Measurements from ENCODE around the gene TBC1D22A.
"Not testable (repeated sequence)": the region's sequence is repeated elsewhere in the genome, so short reads cannot be mapped to it uniquely, and the experiment has no call there.

Gene TBC1D22A

GRCh38 chr22:46815559-46815895 is 53.1 kb downstream of the TBC1D22A start:
- Histone ChIP-seq H3K36me3 (ENCODE audit: insufficient read depth, low read length) (peaks cover 42% of the 10 kb centered on the region), H3K9me3 (ENCODE audit: low read length) (no peaks in the 10 kb centered on the region), H3K79me2 (ENCODE audit: insufficient read depth, low read length) (peaks cover 22% of the 10 kb centered on the region), H3K4me2 (ENCODE audit: low read length) (no peak overlapping the region), H3K27ac (ENCODE audit: low read depth, low read length, poor library complexity, severe bottlenecking) (no peak overlapping the region), H3K4me3 (ENCODE audit: low read depth, low read length, poor library complexity, severe bottlenecking) (no peak overlapping the region), H3K9me2 (ENCODE audit: low read depth, low read length) (no peaks in the 10 kb centered on the region), H3K4me1 (ENCODE audit: insufficient read depth, low read length, severe bottlenecking) (no peaks in the 10 kb centered on the region), H2AFZ (ENCODE audit: low read length) (no peak overlapping the region), H4K20me1 (ENCODE audit: insufficient read depth, low read length) (no peaks in the 10 kb centered on the region), H3F3A (ENCODE audit: insufficient read depth, low read length) (no peaks in the 10 kb centered on the region), H3K9ac (ENCODE audit: low read length) (no peak overlapping the region), H3K27me3 (ENCODE audit: insufficient read depth, low read length) (no peaks in the 10 kb centered on the region)
- TF ChIP-seq CTCF (IDR thresholded peaks at IDR 0.05; ENCODE audit: low read length) (no peak), EZH2 (IDR thresholded peaks at IDR 0.05; ENCODE audit: borderline replicate concordance, low read length) (no peak)

DNA sequence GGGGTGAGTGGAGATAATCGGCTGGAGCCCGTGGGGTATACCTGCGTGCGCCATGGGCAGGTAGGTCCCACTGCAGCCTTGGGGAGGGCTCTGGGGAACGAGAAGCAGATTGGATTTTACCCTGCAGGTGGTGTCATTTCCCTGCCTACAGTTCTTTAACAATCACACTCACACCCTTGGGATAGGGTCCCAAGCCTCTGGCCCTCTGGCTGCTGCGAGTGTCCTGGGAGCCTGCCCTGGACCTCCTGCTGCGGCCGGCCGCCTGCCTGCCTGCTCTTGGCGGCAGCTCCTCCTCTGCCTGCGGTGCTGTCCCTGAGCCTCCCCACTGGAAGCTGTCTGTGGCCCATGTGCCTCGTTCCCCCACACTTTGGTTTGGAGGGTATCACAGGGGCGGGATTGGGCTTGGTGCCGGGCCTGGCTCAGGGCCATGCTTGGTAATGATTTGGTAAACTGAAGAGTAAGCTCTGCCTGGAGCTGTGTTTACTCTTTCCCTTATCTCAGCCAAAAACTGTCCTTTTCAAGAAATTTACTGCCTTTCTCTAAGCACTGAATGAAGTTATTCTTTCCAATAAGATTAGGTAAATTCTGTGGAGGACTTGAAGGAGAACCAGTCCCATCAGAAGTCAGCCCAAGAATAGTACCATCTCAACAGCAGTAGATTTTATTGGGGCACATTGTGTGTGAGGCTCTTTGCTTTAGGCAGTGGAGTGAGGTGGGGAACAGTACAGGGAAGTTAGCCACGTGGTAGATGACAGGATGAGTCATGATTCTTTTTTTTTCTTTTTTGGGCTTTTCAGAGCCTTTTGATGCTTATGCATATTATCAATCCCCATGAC is 53.7 kb downstream of the TBC1D22A start:
- no peak for TF ChIP-seq EZH2 (IDR thresholded peaks at IDR 0.05; ENCODE audit: borderline replicate concordance, low read length)
- no peak for TF ChIP-seq CTCF (IDR thresholded peaks at IDR 0.05; ENCODE audit: low read length)
- Histone ChIP-seq H2AFZ (ENCODE audit: low read length) (no peak overlapping the region), H3K27ac (ENCODE audit: low read depth, low read length, poor library complexity, severe bottlenecking) (no peak overlapping the region), H3K27me3 (ENCODE audit: insufficient read depth, low read length) (no peaks in the 10 kb centered on the region), H3K79me2 (ENCODE audit: insufficient read depth, low read length) (peaks cover 20% of the 10 kb centered on the region), H3K4me3 (ENCODE audit: low read depth, low read length, poor library complexity, severe bottlenecking) (no peak overlapping the region), H3F3A (ENCODE audit: insufficient read depth, low read length) (no peaks in the 10 kb centered on the region), H3K36me3 (ENCODE audit: insufficient read depth, low read length) (peaks cover 36% of the 10 kb centered on the region), H3K9me3 (ENCODE audit: low read length) (no peaks in the 10 kb centered on the region), H4K20me1 (ENCODE audit: insufficient read depth, low read length) (no peaks in the 10 kb centered on the region), H3K4me1 (ENCODE audit: insufficient read depth, low read length, severe bottlenecking) (no peaks in the 10 kb centered on the region), H3K9ac (ENCODE audit: low read length) (no peak overlapping the region), H3K9me2 (ENCODE audit: low read depth, low read length) (no peaks in the 10 kb centered on the region), H3K4me2 (ENCODE audit: low read length) (no peak overlapping the region)

DNA sequence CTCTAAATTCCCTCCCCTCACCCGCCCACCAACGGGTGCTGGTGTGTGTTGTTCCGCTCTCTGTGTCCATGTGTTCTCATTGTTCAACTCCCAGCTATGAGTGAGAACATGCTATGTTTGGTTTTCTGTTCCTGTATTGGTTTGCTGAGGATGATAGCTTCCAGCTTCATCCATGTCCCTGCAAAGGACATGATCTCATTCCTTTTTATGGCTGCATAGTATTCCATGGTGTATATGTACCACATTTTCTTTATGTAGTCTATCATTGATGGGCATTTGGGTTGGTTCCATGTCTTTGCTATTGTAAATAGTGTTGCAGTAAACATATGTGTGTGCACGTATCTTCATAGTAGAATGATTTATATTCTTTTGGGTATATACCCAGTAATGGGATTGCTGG is 54.9 kb downstream of the TBC1D22A start:
- not testable (repeated sequence) for H3K4me1 ChIP-seq (ENCODE audit: insufficient read depth, low read length, severe bottlenecking); H3K4me2 ChIP-seq (ENCODE audit: low read length); H2AFZ ChIP-seq (ENCODE audit: low read length); H3K27ac ChIP-seq (ENCODE audit: low read depth, low read length, poor library complexity, severe bottlenecking); H3K27me3 ChIP-seq (ENCODE audit: insufficient read depth, low read length); H3K4me3 ChIP-seq (ENCODE audit: low read depth, low read length, poor library complexity, severe bottlenecking); H3K9ac ChIP-seq (ENCODE audit: low read length); H3K9me2 ChIP-seq (ENCODE audit: low read depth, low read length); H3K9me3 ChIP-seq (ENCODE audit: low read length); H3F3A ChIP-seq (ENCODE audit: insufficient read depth, low read length); H4K20me1 ChIP-seq (ENCODE audit: insufficient read depth, low read length)
- Histone ChIP-seq H3K79me2 (ENCODE audit: insufficient read depth, low read length) (peaks cover 26% of the 10 kb centered on the region), H3K36me3 (ENCODE audit: insufficient read depth, low read length) (peaks cover 33% of the 10 kb centered on the region)

- Histone ChIP-seq H3K36me3 (ENCODE audit: insufficient read depth, low read length) (peaks cover 39% of the 10 kb centered on the region), H3K4me1 (ENCODE audit: insufficient read depth, low read length, severe bottlenecking) (no peaks in the 10 kb centered on the region), H3K27me3 (ENCODE audit: insufficient read depth, low read length) (no peaks in the 10 kb centered on the region), H4K20me1 (ENCODE audit: insufficient read depth, low read length) (no peaks in the 10 kb centered on the region), H3K9me3 (ENCODE audit: low read length) (no peaks in the 10 kb centered on the region), H2AFZ (ENCODE audit: low read length) (no peak overlapping the region), H3K4me2 (ENCODE audit: low read length) (no peak overlapping the region), H3K27ac (ENCODE audit: low read depth, low read length, poor library complexity, severe bottlenecking) (no peak overlapping the region), H3F3A (ENCODE audit: insufficient read depth, low read length) (no peaks in the 10 kb centered on the region), H3K4me3 (ENCODE audit: low read depth, low read length, poor library complexity, severe bottlenecking) (no peak overlapping the region), H3K9ac (ENCODE audit: low read length) (no peak overlapping the region), H3K79me2 (ENCODE audit: insufficient read depth, low read length) (peaks cover 18% of the 10 kb centered on the region; the same call in 1 of the 2 replicates), H3K9me2 (ENCODE audit: low read depth, low read length) (no peaks in the 10 kb centered on the region)
- TF ChIP-seq CTCF (IDR thresholded peaks at IDR 0.05; ENCODE audit: low read length) (no peak), EZH2 (IDR thresholded peaks at IDR 0.05; ENCODE audit: borderline replicate concordance, low read length) (no peak)
These were observed 60.8 kb downstream of the TBC1D22A start for GRCh38 chr22:46823248-46823647.
